Fibroblast of the aortic adventitia (primary cell): ENCODE results near the gene NTRK2. TPM values are rescaled to one million over a fixed set of nuclear protein-coding genes. Genes with fewer than 3 reads are reported as not detected.

Source experiments
- DNase-seq: peaks from one replicate; pipeline ENCODE4 v3.0.0-alpha.2; 2010; ENCODE audit warnings: low read depth
- H3K4me3 ChIP-seq: 2 replicates; pipeline ENCODE4 v1.5.1; 2011; ENCODE audit warnings: low read depth, mild to moderate bottlenecking, control low read depth, low read length, moderate library complexity
- total RNA-seq: library from RNA; depleted of rRNA; stranded (reverse); fragments of >200 nt; gene quantifications from 2 replicates; pipeline ENCODE4 v1.2.3, GENCODE V29; 2012; ENCODE audit warnings: low replicate concordance
- TF ChIP-seq, protein P1 (sequence below): IDR thresholded peaks from 2 replicates; pipeline ENCODE4 v1.5.1; 2011; ENCODE audit warnings: mild to moderate bottlenecking, low read length, control low read depth, inconsistent platforms; ENCODE audit not compliant: insufficient read depth

Gene NTRK2
- total RNA-seq, 1 donor = 3.3 TPM

DNA sequence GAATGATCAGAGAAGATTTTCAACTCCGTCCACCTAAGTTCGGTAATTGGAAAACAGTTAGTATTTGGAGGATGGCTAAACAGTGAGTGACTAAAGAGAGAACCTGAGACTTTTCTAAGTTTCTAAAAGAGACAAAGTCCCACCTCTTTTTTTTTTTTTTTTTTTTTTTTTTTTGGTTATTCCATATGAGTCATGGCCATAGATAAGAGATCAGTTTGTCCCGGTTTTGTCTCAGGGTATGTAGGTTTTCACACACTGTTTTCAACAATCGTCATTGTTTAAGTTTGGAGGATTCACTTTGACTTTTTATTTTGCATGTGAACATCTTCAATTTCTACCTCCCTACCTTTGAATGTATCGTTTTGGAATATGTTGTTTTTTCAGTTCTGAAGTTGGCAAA, 85.9 kb downstream of the NTRK2 start:
- no peak overlapping the region for H3K4me3 ChIP-seq
- DNase-seq = no peak
- TF ChIP-seq, protein P1, sequence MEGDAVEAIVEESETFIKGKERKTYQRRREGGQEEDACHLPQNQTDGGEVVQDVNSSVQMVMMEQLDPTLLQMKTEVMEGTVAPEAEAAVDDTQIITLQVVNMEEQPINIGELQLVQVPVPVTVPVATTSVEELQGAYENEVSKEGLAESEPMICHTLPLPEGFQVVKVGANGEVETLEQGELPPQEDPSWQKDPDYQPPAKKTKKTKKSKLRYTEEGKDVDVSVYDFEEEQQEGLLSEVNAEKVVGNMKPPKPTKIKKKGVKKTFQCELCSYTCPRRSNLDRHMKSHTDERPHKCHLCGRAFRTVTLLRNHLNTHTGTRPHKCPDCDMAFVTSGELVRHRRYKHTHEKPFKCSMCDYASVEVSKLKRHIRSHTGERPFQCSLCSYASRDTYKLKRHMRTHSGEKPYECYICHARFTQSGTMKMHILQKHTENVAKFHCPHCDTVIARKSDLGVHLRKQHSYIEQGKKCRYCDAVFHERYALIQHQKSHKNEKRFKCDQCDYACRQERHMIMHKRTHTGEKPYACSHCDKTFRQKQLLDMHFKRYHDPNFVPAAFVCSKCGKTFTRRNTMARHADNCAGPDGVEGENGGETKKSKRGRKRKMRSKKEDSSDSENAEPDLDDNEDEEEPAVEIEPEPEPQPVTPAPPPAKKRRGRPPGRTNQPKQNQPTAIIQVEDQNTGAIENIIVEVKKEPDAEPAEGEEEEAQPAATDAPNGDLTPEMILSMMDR = no peak

DNA sequence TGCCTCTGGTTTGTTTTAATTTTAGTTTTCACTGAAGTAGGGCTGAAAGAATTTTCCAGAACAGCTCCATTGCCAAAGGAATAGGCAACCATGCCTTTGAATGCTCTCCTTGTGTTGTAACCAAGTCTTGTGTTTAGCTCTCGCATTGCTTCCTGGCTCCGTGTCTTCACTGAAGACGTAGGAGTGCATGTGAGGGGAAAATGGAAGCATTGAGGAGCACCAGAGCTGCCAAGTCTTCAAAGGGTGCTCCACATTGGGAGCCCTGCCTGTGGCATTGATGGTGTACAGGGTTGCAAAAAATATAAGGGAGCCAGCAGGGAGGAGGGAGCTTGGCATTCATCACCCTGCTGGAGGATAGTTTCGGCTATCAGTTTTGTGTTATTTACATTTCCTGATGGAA, 86.6 kb downstream of the NTRK2 start:
- TF ChIP-seq, protein P1 = no peak
- no peak for DNase-seq
- H3K4me3 ChIP-seq = no peak overlapping the region

DNA sequence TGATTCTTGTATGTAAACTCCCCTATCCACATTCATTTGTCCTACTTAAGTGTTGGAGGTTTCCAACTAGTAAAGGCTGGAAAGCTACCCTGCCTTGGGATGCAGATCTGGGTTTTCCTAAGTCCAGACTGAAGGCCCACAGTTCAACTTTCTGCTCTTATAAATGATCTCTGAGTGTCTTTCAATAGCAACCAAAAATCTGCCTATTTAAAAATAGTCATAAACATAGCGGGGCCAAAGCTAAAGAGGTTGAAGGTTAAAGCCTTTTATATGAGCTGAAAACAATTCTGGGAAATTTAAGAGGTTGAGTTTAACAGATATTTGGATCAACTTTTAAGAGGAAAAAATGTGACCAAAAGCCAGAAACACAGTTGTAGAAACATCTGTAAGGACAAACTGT, 87.2 kb downstream of the NTRK2 start:
- TF ChIP-seq, protein P1 = no peak
- no peak overlapping the region for H3K4me3 ChIP-seq
- DNase-seq = no peak

DNA sequence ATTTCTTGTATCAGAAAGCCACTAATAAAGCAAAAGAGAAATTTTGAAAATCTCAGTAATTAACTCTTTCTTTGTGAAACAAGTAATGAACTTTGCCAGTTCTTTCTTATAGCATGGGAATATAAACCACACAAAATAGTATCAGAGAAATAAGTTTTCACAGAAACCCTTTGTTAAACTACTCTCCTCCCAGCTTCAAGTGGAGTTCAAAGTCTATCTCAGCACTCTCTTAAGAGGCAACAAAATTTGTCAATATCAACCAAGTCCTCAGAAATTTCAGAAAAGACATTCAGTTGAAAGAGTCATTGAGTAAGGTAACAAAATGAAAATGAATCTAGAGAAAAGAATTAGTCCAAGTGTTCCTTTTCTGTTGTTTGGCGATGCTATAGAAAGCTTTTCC, 89.3 kb downstream of the NTRK2 start:
- TF ChIP-seq, protein P1 = no peak
- DNase-seq = no peak
- no peak overlapping the region for H3K4me3 ChIP-seq

DNA sequence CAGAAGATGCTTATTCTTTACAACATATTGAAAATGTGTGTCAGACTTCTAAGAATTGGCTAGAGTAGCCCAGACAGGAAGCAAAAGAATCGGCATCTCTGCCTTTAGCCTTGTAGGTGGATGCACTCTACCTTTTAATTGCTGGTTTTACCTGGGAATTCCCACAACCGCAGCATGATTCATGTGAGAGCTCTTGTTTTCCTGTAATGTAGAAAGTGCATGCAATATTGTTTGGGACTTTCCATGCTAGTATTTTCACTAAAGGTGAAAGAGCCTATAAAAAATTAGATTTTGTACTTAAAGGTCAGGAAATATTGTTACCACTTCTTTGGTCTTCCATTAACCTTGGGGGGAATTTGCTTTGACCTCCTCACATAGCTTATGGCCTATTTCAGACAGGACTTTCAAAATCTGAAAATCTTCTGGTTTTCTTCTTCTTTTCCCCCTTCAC, 89.8 kb downstream of the NTRK2 start:
- H3K4me3 ChIP-seq = no peak overlapping the region
- TF ChIP-seq, protein P1 = no peak
- no peak for DNase-seq

DNA sequence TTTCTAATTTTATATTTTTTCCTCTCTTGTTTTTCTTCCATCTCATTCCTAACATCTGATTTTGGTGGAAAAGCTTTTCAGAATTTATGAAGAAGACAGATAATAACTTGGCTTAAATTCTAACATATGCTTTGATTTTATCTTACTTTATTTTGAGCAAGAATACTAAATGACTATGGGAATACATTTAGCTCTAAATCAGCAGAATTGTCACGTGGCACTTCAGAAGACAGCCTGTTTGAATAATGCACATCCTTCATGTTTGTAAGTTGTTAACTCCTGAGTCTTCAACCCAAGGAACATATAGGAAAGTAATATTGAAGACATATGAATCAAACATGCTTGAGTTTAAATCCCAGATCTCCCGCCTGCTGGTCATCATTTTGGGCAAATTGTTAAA, 90.3 kb downstream of the NTRK2 start:
- no peak overlapping the region for H3K4me3 ChIP-seq
- no peak for DNase-seq
- TF ChIP-seq, protein P1 = no peak

DNA sequence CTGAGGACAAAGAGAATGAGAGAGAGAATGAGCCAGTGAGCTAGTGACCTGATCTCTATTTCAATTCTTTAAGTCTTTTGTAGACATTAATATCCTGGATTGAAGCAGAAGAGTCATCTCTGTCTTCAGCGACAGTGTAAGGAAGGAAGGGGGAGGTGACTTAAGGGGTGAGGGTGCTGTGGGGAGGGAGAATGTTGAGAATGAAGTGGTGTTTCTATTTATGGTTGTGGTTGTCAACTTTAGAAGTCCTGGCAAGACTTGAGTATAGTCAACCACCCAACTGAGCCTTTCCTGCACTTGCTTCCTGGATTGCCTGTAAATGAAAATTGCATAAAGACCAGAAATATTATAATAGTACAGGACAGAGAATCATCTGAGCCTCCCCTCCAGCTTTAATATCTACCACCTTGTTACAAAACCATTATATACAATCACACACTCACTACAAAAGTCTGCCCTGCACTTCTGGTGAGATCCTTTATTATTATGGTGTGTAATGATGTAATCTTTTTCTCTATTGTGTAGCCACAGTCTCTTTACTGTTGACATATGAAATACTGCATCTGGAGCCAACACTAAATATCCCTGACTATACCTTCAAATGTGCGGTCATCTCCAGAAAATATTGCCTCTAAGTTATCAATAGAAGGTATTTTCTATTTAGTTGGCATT, 91.7 kb downstream of the NTRK2 start:
- no peak overlapping the region for H3K4me3 ChIP-seq
- TF ChIP-seq, protein P1 = no peak
- DNase-seq = no peak
